H1 (cell line): ENCODE measurements around the gene NOS1AP. TPM values are rescaled to one million over a fixed set of nuclear protein-coding genes. Genes with fewer than 3 reads are reported as not detected.

ENCODE experiments used
- CTCF ChIA-PET: fragments of 300-600 bp; sonication (Branson Sonifier 250); formaldehyde crosslinking; loops from one replicate; lab custom pipeline; 2021; ENCODE audit not compliant: partially characterized antibody; lab: Charles Lee
- POLR2A ChIA-PET: fragments of 300-600 bp; sonication (Branson Sonifier 250); formaldehyde crosslinking; loops from one replicate; lab custom pipeline; 2021; ENCODE audit warnings: inconsistent platforms; ENCODE audit not compliant: partially characterized antibody; lab: Charles Lee
- DNase-seq, 2 experiments: peaks; one replicate each; pipeline versions ENCODE4 v3.0.0 to v3.0.0-alpha.2; 2010 to 2022; ENCODE audit warnings: low spot score in 2 of 2, low read depth in 1 of 2, mixed read lengths in 1 of 2
- FAIRE-seq: peaks from 2 replicates; lab custom pipeline; 2011; peaks lifted over from hg19 to GRCh38; lab: Jason Lieb, UNC
- H2AFZ ChIP-seq: 2 replicates; pipeline ENCODE4 v1.8.1; 2012; ENCODE audit warnings: low read length, inconsistent platforms
- H2AK5ac ChIP-seq: 2 replicates; pipeline ENCODE4 v1.6.1; 2013; ENCODE audit warnings: low read depth, low read length
- H2BK120ac ChIP-seq: replicated peaks from 2 replicates; pipeline ENCODE3; 2013; ENCODE audit warnings: low read depth, low read length, inconsistent platforms
- H2BK12ac ChIP-seq: 2 replicates; pipeline ENCODE4 v1.6.1; 2013; ENCODE audit warnings: low read depth, low read length
- H2BK15ac ChIP-seq: 2 replicates; pipeline ENCODE4 v1.6.1; 2013; ENCODE audit warnings: low read length
- H2BK20ac ChIP-seq: 2 replicates; pipeline ENCODE4 v1.6.1; 2013; ENCODE audit warnings: low read length
- H2BK5ac ChIP-seq: 2 replicates; pipeline ENCODE4 v1.6.1; 2013; ENCODE audit warnings: low read depth, low read length
- H3K14ac ChIP-seq: 2 replicates; pipeline ENCODE4 v1.6.1; 2013; ENCODE audit warnings: inconsistent platforms; ENCODE audit not compliant: insufficient read length
- H3K18ac ChIP-seq: 2 replicates; pipeline ENCODE4 v1.6.1; 2013; ENCODE audit warnings: low read length; ENCODE audit errors: extremely low read depth
- H3K23ac ChIP-seq: 2 replicates; pipeline ENCODE4 v1.6.1; 2013; ENCODE audit warnings: inconsistent platforms; ENCODE audit not compliant: insufficient read length
- H3K23me2 ChIP-seq: 2 replicates; pipeline ENCODE4 v1.6.1; 2013; ENCODE audit warnings: low read depth, low read length
- H3K27ac ChIP-seq: 2 replicates; pipeline ENCODE4 v1.6.1; 2011; ENCODE audit warnings: low read depth, low read length, inconsistent platforms
- H3K27me3 ChIP-seq, 4 experiments: replicated peaks in 1 of 4; 1 replicate in 1 of 4; 2 replicates in 3 of 4; pipeline versions ENCODE4 v1.6.1 to v1.8.1; 2011 to 2013; ENCODE audit warnings: low read length in 3 of 4, mild to moderate bottlenecking in 3 of 4, inconsistent platforms in 2 of 4, mixed read lengths in 2 of 4, moderate library complexity in 1 of 4; ENCODE audit not compliant: control insufficient read depth in 3 of 4, insufficient read depth in 3 of 4; ENCODE audit errors: extremely low read depth in 1 of 4
- H3K36me3 ChIP-seq, 4 experiments: 2 replicates each; pipeline versions ENCODE4 v1.6.1 to v1.8.1; 2011 to 2013; ENCODE audit warnings: mild to moderate bottlenecking in 4 of 4, low read length in 3 of 4, moderate library complexity in 2 of 4, control low read depth in 1 of 4, inconsistent platforms in 1 of 4; ENCODE audit not compliant: insufficient read depth in 4 of 4, control insufficient read depth in 2 of 4
- H3K4ac ChIP-seq: replicated peaks from 2 replicates; pipeline ENCODE3; 2013; ENCODE audit warnings: low read length, low read depth, mixed read lengths, inconsistent platforms; ENCODE audit not compliant: insufficient read length
- H3K4me1 ChIP-seq, 4 experiments: replicated peaks in 1 of 4; 1 replicate in 1 of 4; 2 replicates in 3 of 4; pipeline versions ENCODE4 v1.6.1 to v1.8.1; 2011 to 2013; ENCODE audit warnings: low read length in 3 of 4, inconsistent platforms in 2 of 4, mixed read lengths in 1 of 4; ENCODE audit not compliant: insufficient read depth in 4 of 4, control insufficient read depth in 3 of 4
- H3K4me2 ChIP-seq, 2 experiments: 2 replicates each; pipeline versions ENCODE4 v1.6.1 to v1.8.1; 2011 to 2013; ENCODE audit warnings: low read depth in 2 of 2, low read length in 2 of 2, control low read depth in 1 of 2, inconsistent platforms in 1 of 2, mild to moderate bottlenecking in 1 of 2; ENCODE audit not compliant: insufficient read depth in 1 of 2
- H3K4me3 ChIP-seq, 4 experiments: fragments of 200-600, 300-600 bp in 1 of 4; sonication (generic), shearing (Covaris generic), sonication (Bioruptor Twin) in 1 of 4; 2 replicates each; pipeline versions ENCODE4 v1.5.1 to v1.8.1; 2011 to 2016; ENCODE audit warnings: low read length in 4 of 4, low read depth in 3 of 4, control low read depth in 2 of 4, inconsistent platforms in 2 of 4, mild to moderate bottlenecking in 2 of 4, mixed read lengths in 1 of 4, moderate library complexity in 1 of 4; ENCODE audit not compliant: insufficient read depth in 2 of 4; ENCODE audit errors: extremely low read depth in 1 of 4
- H3K56ac ChIP-seq: replicated peaks from 2 replicates; pipeline ENCODE3; 2013; ENCODE audit warnings: low read depth, mild to moderate bottlenecking, mixed read lengths, low read length, inconsistent platforms; ENCODE audit not compliant: insufficient read length
- H3K79me1 ChIP-seq: 2 replicates; pipeline ENCODE4 v1.6.1; 2013; ENCODE audit warnings: low read depth, low read length, control low read depth
- H3K79me2 ChIP-seq, 2 experiments: 2 replicates each; pipeline versions ENCODE4 v1.6.1 to v1.8.1; 2012 to 2013; ENCODE audit warnings: low read length in 2 of 2, mild to moderate bottlenecking in 2 of 2, inconsistent platforms in 1 of 2; ENCODE audit not compliant: insufficient read depth in 2 of 2, control insufficient read depth in 1 of 2
- H3K9ac ChIP-seq, 4 experiments: replicated peaks in 1 of 4; 1 replicate in 1 of 4; 2 replicates in 3 of 4; pipeline versions ENCODE4 v1.6.1 to v1.8.1; 2011 to 2013; ENCODE audit warnings: low read depth in 3 of 4, low read length in 3 of 4, control low read depth in 2 of 4, mild to moderate bottlenecking in 2 of 4, moderate library complexity in 2 of 4, inconsistent platforms in 1 of 4; ENCODE audit errors: extremely low read depth in 1 of 4
- H3K9me3 ChIP-seq, 2 experiments: 2 replicates each; pipeline versions ENCODE4 v1.6.1 to v1.8.1; 2012 to 2013; ENCODE audit warnings: mild to moderate bottlenecking in 2 of 2, moderate library complexity in 2 of 2, control low read depth in 1 of 2, inconsistent platforms in 1 of 2, low read depth in 1 of 2, low read length in 1 of 2, mixed read lengths in 1 of 2; ENCODE audit not compliant: insufficient read depth in 2 of 2
- H4K20me1 ChIP-seq, 2 experiments: replicated peaks in 1 of 2; 2 replicates each; pipeline versions ENCODE3 to v1.8.1; 2011 to 2013; ENCODE audit warnings: inconsistent platforms in 2 of 2, low read length in 2 of 2, mild to moderate bottlenecking in 1 of 2; ENCODE audit not compliant: insufficient read depth in 2 of 2, control insufficient read depth in 1 of 2
- H4K5ac ChIP-seq: 2 replicates; pipeline ENCODE4 v1.6.1; 2013; ENCODE audit warnings: low read length, low read depth, mixed read lengths, inconsistent platforms; ENCODE audit not compliant: insufficient read length
- H4K8ac ChIP-seq: 2 replicates; pipeline ENCODE4 v1.8.0; 2013; ENCODE audit warnings: mild to moderate bottlenecking, moderate library complexity, low read length, inconsistent platforms; ENCODE audit not compliant: insufficient read depth; ENCODE audit errors: extremely low read depth
- H4K91ac ChIP-seq: replicated peaks from 2 replicates; pipeline ENCODE3; 2013; ENCODE audit warnings: low read length, mixed read lengths, inconsistent platforms; ENCODE audit not compliant: insufficient read length
- CREB1 ChIP-seq: IDR thresholded peaks from 2 replicates; pipeline ENCODE4 v1.6.1; 2012; ENCODE audit warnings: inconsistent platforms
- JUND ChIP-seq: IDR thresholded peaks from 2 replicates; pipeline ENCODE4 v1.6.1; 2011; ENCODE audit warnings: mild to moderate bottlenecking, improper control_type of control experiment, low read length
- KDM4A ChIP-seq: IDR thresholded peaks from one replicate; pipeline ENCODE4 v1.7.1; 2012; ENCODE audit warnings: low read depth, mild to moderate bottlenecking, moderate library complexity, low read length, inconsistent platforms; ENCODE audit not compliant: severe bottlenecking
- SIX5 ChIP-seq: IDR thresholded peaks from 2 replicates; pipeline ENCODE4 v1.6.1; 2011; ENCODE audit warnings: mild to moderate bottlenecking, low read depth, low read length
- TAF1 ChIP-seq: IDR thresholded peaks from 2 replicates; pipeline ENCODE4 v1.6.1; 2011; ENCODE audit warnings: mild to moderate bottlenecking, low read depth, low read length
- TCF12 ChIP-seq: IDR thresholded peaks from 2 replicates; pipeline ENCODE4 v1.6.1; 2011; ENCODE audit warnings: low read depth, mild to moderate bottlenecking, low read length
- TEAD4 ChIP-seq: IDR thresholded peaks from 2 replicates; pipeline ENCODE4 v1.6.1; 2012; ENCODE audit warnings: low read depth, low read length, inconsistent platforms, mixed read lengths
- polyA plus RNA-seq, 7 experiments: library from polyadenylated mRNA; depleted of rRNA in 3 of 7; stranded (reverse) in 5 of 7; unstranded in 2 of 7; fragments of >200 nt in 5 of 7; fragments of 200-250 nt in 2 of 7; gene quantifications; 1 replicate in 5 of 7; 2 replicates in 1 of 7; 4 replicates in 1 of 7; pipeline versions ENCODE4 v1.2.1 to v1.2.3, GENCODE V29; 2011 to 2013; ENCODE audit warnings: missing spikeins in 2 of 7, mixed read lengths in 2 of 7
- total RNA-seq: library from RNA; stranded (reverse); fragmentation: NEBNext Ultra II Directional; extraction: Animal tissue kit (Norgen Biotek cat#: 25700); gene quantifications from 2 replicates; pipeline ENCODE4 v1.2.1, GENCODE V29; 2021
- TF ChIP-seq, protein P1 (sequence below): IDR thresholded peaks from 2 replicates; pipeline ENCODE4 v1.6.1; 2011; ENCODE audit warnings: low read depth, mild to moderate bottlenecking, low read length; ENCODE audit not compliant: insufficient read depth

Gene NOS1AP
- total and polyA plus RNA-seq, 2 of the 8 experiments (the other 6 are each of a cell fraction or from before 2014, with no cell fraction given) = 2.4 to 12.1 TPM

DNA sequence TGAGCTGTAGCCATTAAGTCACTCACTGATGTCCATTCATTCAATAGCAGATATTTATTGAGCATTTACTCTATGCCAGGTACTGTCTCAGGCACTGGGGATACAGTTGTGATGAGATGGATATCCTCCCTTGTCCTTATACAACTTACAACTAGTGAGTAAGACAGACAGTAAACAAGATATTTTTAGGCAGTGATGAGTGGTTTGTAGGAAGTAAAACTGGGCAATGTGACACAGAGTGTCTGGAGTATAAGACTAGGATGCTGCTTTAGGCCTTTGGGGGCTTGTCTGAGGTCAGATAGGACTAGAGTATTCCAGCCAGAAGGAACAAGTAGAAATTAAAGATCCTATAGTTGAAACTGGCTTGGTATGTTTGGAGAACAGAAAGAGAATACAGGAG lies 41.4 kb downstream of the NOS1AP start:
- FAIRE-seq = no peak
- no peak overlapping the region for H2BK12ac ChIP-seq
- H4K8ac ChIP-seq = no peak overlapping the region
- H2AK5ac ChIP-seq = no peak overlapping the region
- peaks cover 2% of the 10 kb centered on the region in 2 experiments for H4K20me1 ChIP-seq
- H3K4me3 ChIP-seq = no peak overlapping the region
- H3K23me2 ChIP-seq = no peaks in the 10 kb centered on the region
- no peak for DNase-seq
- H4K91ac ChIP-seq = no peak overlapping the region
- no peak overlapping the region for H3K9ac ChIP-seq
- H3K36me3 ChIP-seq = no peaks in the 10 kb centered on the region; a peak in 1 of 8 replicates
- TF ChIP-seq, protein P1, sequence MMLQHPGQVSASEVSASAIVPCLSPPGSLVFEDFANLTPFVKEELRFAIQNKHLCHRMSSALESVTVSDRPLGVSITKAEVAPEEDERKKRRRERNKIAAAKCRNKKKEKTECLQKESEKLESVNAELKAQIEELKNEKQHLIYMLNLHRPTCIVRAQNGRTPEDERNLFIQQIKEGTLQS = no peak
- TF ChIP-seq SIX5 = no peak
- no peak for TF ChIP-seq TCF12
- TF ChIP-seq JUND = no peak
- no peak for TF ChIP-seq CREB1
- no peak for TF ChIP-seq TAF1
- no peak for TF ChIP-seq KDM4A
- TF ChIP-seq TEAD4 = no peak
- ChIA-PET POLR2A (interaction anchor here (1.0 kb wide), 1 partner anchor 19 kb away, joined by 4 read pairs; no protein-coding TSS in a partner anchor), CTCF (interaction anchor here (0.9 to 1.4 kb wide), 3 partner anchors 18 to 48 kb away, joined by 3 to 5 read pairs (median 4); no protein-coding TSS in a partner anchor)
- H3K9me3 ChIP-seq = no peaks in the 10 kb centered on the region
- H3K4me2 ChIP-seq = no peak overlapping the region
- H4K5ac ChIP-seq = no peak overlapping the region
- H3K18ac ChIP-seq = no peak overlapping the region
- H3K27ac ChIP-seq = no peak overlapping the region
- no peaks in the 10 kb centered on the region; a peak in 1 of 7 replicates for H3K27me3 ChIP-seq
- H2BK20ac ChIP-seq = no peak overlapping the region
- H2BK120ac ChIP-seq = no peak overlapping the region
- no peak overlapping the region for H2AFZ ChIP-seq
- no peak overlapping the region for H2BK15ac ChIP-seq
- no peak overlapping the region for H3K56ac ChIP-seq
- no peak overlapping the region for H3K23ac ChIP-seq
- H2BK5ac ChIP-seq = no peak overlapping the region
- no peaks in the 10 kb centered on the region for H3K4me1 ChIP-seq
- no peak overlapping the region for H3K4ac ChIP-seq
- no peak overlapping the region for H3K14ac ChIP-seq
- peaks cover 0 to 22% of the 10 kb centered on the region in 2 experiments; a peak in 2 of 4 replicates for H3K79me2 ChIP-seq
- H3K79me1 ChIP-seq = no peaks in the 10 kb centered on the region
